ENCODE results near the gene OSBPL6.
"Not testable (repeated sequence)": the region's sequence is repeated elsewhere in the genome, so short reads cannot be mapped to it uniquely, and the experiment has no call there.

OSBPL6 gene

GRCh38 chr2:178404368-178404767 is 210.1 kb downstream of the OSBPL6 start:
- no peak for DNase-seq

- no peak for DNase-seq
Measured at GRCh38 chr2:178409261-178409660, 214.9 kb downstream of the OSBPL6 start.

- no peak for DNase-seq
Measured at GRCh38 chr2:178412047-178412446, 217.7 kb downstream of the OSBPL6 start.

- DNase-seq, result not testable (repeated sequence)
Measured at GRCh38 chr2:178412453-178412852, 218.1 kb downstream of the OSBPL6 start.

GRCh38 chr2:178413472-178414265 is 219.4 kb downstream of the OSBPL6 start:
- peak; percentile 93 for DNase-seq

GRCh38 chr2:178414266-178415247 is 220.2 kb downstream of the OSBPL6 start:
- peak; percentile 72 for DNase-seq

- no peak for DNase-seq
Measured at GRCh38 chr2:178415979-178416378, 221.7 kb downstream of the OSBPL6 start.

GRCh38 chr2:178417916-178418315 is 223.6 kb downstream of the OSBPL6 start:
- no peak for DNase-seq

GRCh38 chr2:178418426-178418825 is 224.1 kb downstream of the OSBPL6 start:
- DNase-seq, result no peak

- no peak for DNase-seq
Measured at GRCh38 chr2:178419123-178419522, 224.8 kb downstream of the OSBPL6 start.

GRCh38 chr2:178420463-178420999 is 226.2 kb downstream of the OSBPL6 start:
- DNase-seq, result no peak

GRCh38 chr2:178422097-178422496 is 227.8 kb downstream of the OSBPL6 start:
- DNase-seq, result no peak

- not testable (repeated sequence) for DNase-seq
Measured at GRCh38 chr2:178423746-178424145, 229.4 kb downstream of the OSBPL6 start.

- no peak for DNase-seq
Measured at GRCh38 chr2:178425255-178425827, 231.0 kb downstream of the OSBPL6 start.

GRCh38 chr2:178426388-178426787 is 232.1 kb downstream of the OSBPL6 start:
- DNase-seq, result no peak

- no peak for DNase-seq
Measured at GRCh38 chr2:178427458-178427857, 233.1 kb downstream of the OSBPL6 start.

GRCh38 chr2:178428396-178428806 is 234.1 kb downstream of the OSBPL6 start:
- no peak for DNase-seq

- no peak for DNase-seq
Measured at GRCh38 chr2:178429336-178429735, 235.0 kb downstream of the OSBPL6 start.

GRCh38 chr2:178436662-178437061 is 242.3 kb downstream of the OSBPL6 start:
- DNase-seq, result no peak

GRCh38 chr2:178441426-178441825 is 247.1 kb downstream of the OSBPL6 start:
- no peak for DNase-seq

- DNase-seq, result no peak
Measured at GRCh38 chr2:178448968-178449661, 254.8 kb downstream of the OSBPL6 start.

Measured in right kidney (tissue), 1 donor.